K562 (cell line): ENCODE data around the gene APC. TPM values are rescaled to one million over a fixed set of nuclear protein-coding genes. Genes with fewer than 3 reads are reported as not detected.

Experiments used
- ATAC-seq: fragments of 200-7000 bp; cut with Tn5 transposase; 3 replicates; pipeline ENCODE4 v1.9.1; 2020; ENCODE audit warnings: moderate library complexity
- BruUV-seq: library from RNA; stranded (reverse); fragments of 400-500 nt; replicated peaks from 2 replicates; lab custom pipeline; 2021; lab: Mats Ljungman, UMichigan
- CTCF ChIA-PET: fragments of 300-600 bp; formaldehyde crosslinking; extraction: SDS; loops from one replicate; lab custom pipeline; 2021; ENCODE audit warnings: low intra/inter-chr PET ratio; lab: Yijun Ruan, JAX
- POLR2A ChIA-PET: fragments of 300-600, 350-650 bp; sonication (Branson Sonifier 250); formaldehyde crosslinking; extraction: SDS; loops from one replicate; lab custom pipeline; 2021; ENCODE audit warnings: antibody characterized with exemption, inconsistent platforms; lab: Yijun Ruan, JAX
- DNase-seq, 4 experiments: peaks; one replicate each; pipeline versions ENCODE4 v3.0.0 to v3.0.0-alpha.2; 2011 to 2018; ENCODE audit warnings: low spot score in 3 of 4, mixed read lengths in 3 of 4; ENCODE audit errors: extremely low read depth in 1 of 4
- FAIRE-seq: peaks from 2 replicates; lab custom pipeline; 2011; peaks lifted over from hg19 to GRCh38; lab: Jason Lieb, UNC
- H2AFZ ChIP-seq: 2 replicates; pipeline ENCODE4 v1.6.0; 2011; ENCODE audit warnings: low read depth, low read length, control low read depth, inconsistent platforms
- H3K27ac ChIP-seq: fragments of 200-600 bp; 3 replicates; pipeline ENCODE4 v1.8.0; 2011; ENCODE audit warnings: low read depth, mild to moderate bottlenecking, control low read depth, inconsistent platforms, low read length, moderate library complexity, mixed read lengths; ENCODE audit errors: extremely low read depth
- H3K27me3 ChIP-seq, 2 experiments: fragments of 300-600 bp in 1 of 2; 2 replicates in 1 of 2; 3 replicates in 1 of 2; pipeline versions ENCODE4 v1.6.0 to v1.8.0; 2011; ENCODE audit warnings: inconsistent platforms in 2 of 2, low read length in 2 of 2, mild to moderate bottlenecking in 1 of 2, mixed read lengths in 1 of 2, moderate library complexity in 1 of 2; ENCODE audit not compliant: control insufficient read depth in 2 of 2, insufficient read depth in 2 of 2
- H3K36me3 ChIP-seq: fragments of 300-600 bp; 3 replicates; pipeline ENCODE4 v1.8.0; 2011; ENCODE audit warnings: mild to moderate bottlenecking, low read length, inconsistent platforms; ENCODE audit not compliant: control insufficient read depth, insufficient read depth
- H3K4me1 ChIP-seq, 2 experiments: fragments of 200-600 bp in 1 of 2; replicated peaks in 1 of 2; 2 replicates in 1 of 2; 3 replicates in 1 of 2; pipeline versions ENCODE4 v1.5.1 to v1.8.0; 2011; ENCODE audit warnings: inconsistent platforms in 2 of 2, low read length in 2 of 2, mild to moderate bottlenecking in 1 of 2, mixed read lengths in 1 of 2, moderate library complexity in 1 of 2; ENCODE audit not compliant: control insufficient read depth in 2 of 2, insufficient read depth in 2 of 2
- H3K4me2 ChIP-seq: 2 replicates; pipeline ENCODE4 v1.6.1; 2011; ENCODE audit warnings: low read length, control low read depth, inconsistent platforms, mixed read lengths; ENCODE audit not compliant: insufficient read depth
- H3K4me3 ChIP-seq: fragments of 200-600 bp; sonication (generic), shearing (Covaris generic); 2 replicates; pipeline ENCODE4 v1.5.1; 2016; ENCODE audit warnings: control low read depth, inconsistent platforms
- H3K79me2 ChIP-seq: fragments of 200-600 bp; 3 replicates; pipeline ENCODE4 v1.8.0; 2011; ENCODE audit warnings: low read length, inconsistent platforms; ENCODE audit not compliant: control insufficient read depth, insufficient read depth
- H3K9ac ChIP-seq, 2 experiments: 2 replicates each; pipeline versions ENCODE4 v1.6.0 to v1.6.1; 2011; ENCODE audit warnings: low read depth in 2 of 2, low read length in 2 of 2, control low read depth in 1 of 2, inconsistent platforms in 1 of 2, mild to moderate bottlenecking in 1 of 2, mixed read lengths in 1 of 2; ENCODE audit not compliant: insufficient read depth in 1 of 2
- H3K9me1 ChIP-seq: one replicate; pipeline ENCODE4 v1.6.0; 2011; ENCODE audit warnings: inconsistent platforms, mild to moderate bottlenecking, low read length, moderate library complexity; ENCODE audit not compliant: control insufficient read depth, insufficient read depth
- H3K9me3 ChIP-seq: replicated peaks from 2 replicates; pipeline ENCODE4 v1.5.1; 2011; ENCODE audit warnings: low read depth, low read length, inconsistent platforms; ENCODE audit not compliant: control insufficient read depth, insufficient read depth
- H4K20me1 ChIP-seq: replicated peaks from 2 replicates; pipeline ENCODE4 v1.6.1; 2011; ENCODE audit warnings: low read length, inconsistent platforms, mixed read lengths; ENCODE audit not compliant: control insufficient read depth, insufficient read depth
- POLR2G ChIP-seq: fragments of 200-400 bp; formaldehyde crosslinking; IDR thresholded peaks from 2 replicates; pipeline ENCODE4 v1.6.1; 2017; ENCODE audit warnings: low read depth, mild to moderate bottlenecking, antibody characterized with exemption, low read length, moderate library complexity
- ZMIZ1 ChIP-seq, 2 experiments: fragments of 150-350 bp in 1 of 2; IDR thresholded peaks; 2 replicates each; pipeline ENCODE4 v1.6.1; 2012 to 2016; ENCODE audit warnings: low read depth in 2 of 2, low read length in 2 of 2, mild to moderate bottlenecking in 1 of 2, moderate library complexity in 1 of 2
- WGBS: fragments of 100-300 bp; shearing (Covaris generic); methylation state at CpG from one replicate; pipeline ENCODE4 v1.1.6; 2016; ENCODE audit warnings: low coverage, mixed read lengths; ENCODE audit not compliant: insufficient coverage; ENCODE audit errors: missing lambda C conversion rate; 5-methylcytosine and 5-hydroxymethylcytosine counted together
- in situ Hi-C: fragments of 300-500 bp; cut with MboI; formaldehyde crosslinking; loops from 4 replicates; pipeline ENCODE4 v1.15.0; 2018; ENCODE audit warnings: inconsistent platforms, mixed read lengths
- intact Hi-C: fragments of 100-400 bp; cut with micrococcal nuclease; formaldehyde crosslinking; loops from 2 replicates; pipeline ENCODE4 v1.14.2; 2022
- polyA plus RNA-seq, 8 experiments: library from polyadenylated mRNA; depleted of rRNA in 4 of 8; stranded (reverse) in 5 of 8; unstranded in 3 of 8; fragments of >200 nt; fragmentation: Nextera tagmentation in 2 of 8; fragmentation: Illumina TruSeq in 1 of 8; extraction: Ambion mirVana in 2 of 8; extraction: Trizol in 1 of 8; gene quantifications; 2 replicates each; pipeline versions ENCODE4 v1.2.1 to v1.2.3, GENCODE V29; 2011 to 2014; ENCODE audit warnings: inconsistent platforms in 1 of 8, missing spikeins in 1 of 8
- total RNA-seq, 7 experiments: library from RNA; depleted of rRNA in 6 of 7; stranded (reverse); fragments of >200 nt in 6 of 7; fragmentation: Illumina TruSeq in 2 of 7; extraction: Trizol in 2 of 7; gene quantifications; 2 replicates each; pipeline versions ENCODE4 v1.2.1 to v1.2.3, GENCODE V29; 2011 to 2021; ENCODE audit warnings: low replicate concordance in 1 of 7

APC gene
- total and polyA plus RNA-seq, 9 of the 15 experiments (the other 6 are each of a cell fraction or from before 2014, with no cell fraction given): 5.7 to 29.5 (median 15.4) TPM

GRCh38 chr5:112876362-112876761 is 138.7 kb downstream of the APC start:
- in situ Hi-C loops: no loop called here
- H2AFZ ChIP-seq: no peak overlapping the region
- intact Hi-C loops: loop anchor here (5.0 kb wide), 1 partner anchor 41 kb away; no protein-coding TSS in a partner anchor
- TF ChIP-seq ZMIZ1 (IDR thresholded peaks at IDR 0.05; ENCODE audit: low read depth in 2 of 2, low read length in 2 of 2) (no peak), POLR2G (peak; percentile 26; the same call in 1 of the 2 replicates)
- no peaks in the 10 kb centered on the region for H3K9me1 ChIP-seq
- no peak overlapping the region for H3K4me3 ChIP-seq
- H3K27ac ChIP-seq: peak overlapping the region; percentile 7; the same call in 1 of the 3 replicates
- CTCF ChIA-PET: no interaction called here
- H3K9ac ChIP-seq: no peak overlapping the region
- peaks cover 3% of the 10 kb centered on the region; the same call in 1 of the 3 replicates for H3K79me2 ChIP-seq
- FAIRE-seq (no peak), DNase-seq (no peak), ATAC-seq (no peak)
- peaks cover 56% of the 10 kb centered on the region for H3K36me3 ChIP-seq
- H3K27me3 ChIP-seq: no peaks in the 10 kb centered on the region
- 57% methylated on average over 2 of the region's 2 CpGs for WGBS
- peaks cover 0 to 16% of the 10 kb centered on the region in 2 experiments; a peak in 3 of 5 replicates for H3K4me1 ChIP-seq
- BruUV-seq: no TSS peak
- H3K4me2 ChIP-seq: no peak overlapping the region
- H3K9me3 ChIP-seq: no peaks in the 10 kb centered on the region
- H4K20me1 ChIP-seq: peaks cover 5% of the 10 kb centered on the region
- POLR2A ChIA-PET: no interaction called here
